PFSK-1 (cell line): Measurements from ENCODE around the gene RNF175.

Experiments used
- FOXP2 ChIP-seq: optimal IDR thresholded peaks from 2 replicates; pipeline ENCODE3; 2011; ENCODE audit warnings: borderline replicate concordance, control low read depth, inconsistent platforms; ENCODE audit not compliant: insufficient read depth; ENCODE audit errors: extremely low read length, extremely low read depth
- POLR2AphosphoS5 ChIP-seq: IDR thresholded peaks from 2 replicates; pipeline ENCODE4 v1.6.1; 2012; ENCODE audit warnings: low read depth, mild to moderate bottlenecking, control low read depth, low read length, moderate library complexity
- SIN3A ChIP-seq: IDR thresholded peaks from 2 replicates; pipeline ENCODE4 v1.6.1; 2012; ENCODE audit warnings: mild to moderate bottlenecking, low read length, moderate library complexity, borderline replicate concordance; ENCODE audit not compliant: insufficient read depth
- TAF1 ChIP-seq: IDR thresholded peaks from 2 replicates; pipeline ENCODE4 v1.6.1; 2012; ENCODE audit warnings: low read length, control low read depth, borderline replicate concordance; ENCODE audit not compliant: insufficient read depth
- TF ChIP-seq, protein P1 (sequence below), 2 experiments: IDR thresholded peaks; 2 replicates each; pipeline versions ENCODE4 v1.6.1 to v1.8.0; 2011 to 2012; ENCODE audit warnings: low read depth in 2 of 2, low read length in 2 of 2, control low read depth in 1 of 2, inconsistent platforms in 1 of 2, mild to moderate bottlenecking in 1 of 2, moderate library complexity in 1 of 2; ENCODE audit not compliant: insufficient read depth in 1 of 2

RNF175 gene

DNA sequence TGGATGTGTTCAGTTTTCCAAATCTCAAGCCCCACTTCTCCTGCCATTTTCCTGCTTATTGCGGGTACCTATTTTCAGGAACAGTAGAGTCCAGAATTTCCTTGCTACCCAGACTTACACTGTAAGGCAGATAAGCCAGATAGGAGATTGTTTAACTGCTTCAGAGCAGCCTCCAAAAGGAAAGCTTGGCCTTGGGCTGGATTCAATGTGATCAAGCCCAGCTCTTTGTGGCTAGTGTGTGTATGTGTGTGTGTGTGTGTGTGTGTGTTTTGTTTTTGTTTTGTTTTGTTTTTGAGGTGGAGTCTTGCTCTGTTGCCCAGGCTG is 34.0 kb downstream of the RNF175 start:
- no peak for TF ChIP-seq SIN3A
- TF ChIP-seq, protein P1, sequence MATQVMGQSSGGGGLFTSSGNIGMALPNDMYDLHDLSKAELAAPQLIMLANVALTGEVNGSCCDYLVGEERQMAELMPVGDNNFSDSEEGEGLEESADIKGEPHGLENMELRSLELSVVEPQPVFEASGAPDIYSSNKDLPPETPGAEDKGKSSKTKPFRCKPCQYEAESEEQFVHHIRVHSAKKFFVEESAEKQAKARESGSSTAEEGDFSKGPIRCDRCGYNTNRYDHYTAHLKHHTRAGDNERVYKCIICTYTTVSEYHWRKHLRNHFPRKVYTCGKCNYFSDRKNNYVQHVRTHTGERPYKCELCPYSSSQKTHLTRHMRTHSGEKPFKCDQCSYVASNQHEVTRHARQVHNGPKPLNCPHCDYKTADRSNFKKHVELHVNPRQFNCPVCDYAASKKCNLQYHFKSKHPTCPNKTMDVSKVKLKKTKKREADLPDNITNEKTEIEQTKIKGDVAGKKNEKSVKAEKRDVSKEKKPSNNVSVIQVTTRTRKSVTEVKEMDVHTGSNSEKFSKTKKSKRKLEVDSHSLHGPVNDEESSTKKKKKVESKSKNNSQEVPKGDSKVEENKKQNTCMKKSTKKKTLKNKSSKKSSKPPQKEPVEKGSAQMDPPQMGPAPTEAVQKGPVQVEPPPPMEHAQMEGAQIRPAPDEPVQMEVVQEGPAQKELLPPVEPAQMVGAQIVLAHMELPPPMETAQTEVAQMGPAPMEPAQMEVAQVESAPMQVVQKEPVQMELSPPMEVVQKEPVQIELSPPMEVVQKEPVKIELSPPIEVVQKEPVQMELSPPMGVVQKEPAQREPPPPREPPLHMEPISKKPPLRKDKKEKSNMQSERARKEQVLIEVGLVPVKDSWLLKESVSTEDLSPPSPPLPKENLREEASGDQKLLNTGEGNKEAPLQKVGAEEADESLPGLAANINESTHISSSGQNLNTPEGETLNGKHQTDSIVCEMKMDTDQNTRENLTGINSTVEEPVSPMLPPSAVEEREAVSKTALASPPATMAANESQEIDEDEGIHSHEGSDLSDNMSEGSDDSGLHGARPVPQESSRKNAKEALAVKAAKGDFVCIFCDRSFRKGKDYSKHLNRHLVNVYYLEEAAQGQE (IDR thresholded peaks at IDR 0.05; ENCODE audit: insufficient read depth in 1 of 2, low read depth in 2 of 2, low read length in 2 of 2) = no peak
- no peak for TF ChIP-seq FOXP2
- no peak for TF ChIP-seq TAF1
- TF ChIP-seq POLR2AphosphoS5 = no peak

DNA sequence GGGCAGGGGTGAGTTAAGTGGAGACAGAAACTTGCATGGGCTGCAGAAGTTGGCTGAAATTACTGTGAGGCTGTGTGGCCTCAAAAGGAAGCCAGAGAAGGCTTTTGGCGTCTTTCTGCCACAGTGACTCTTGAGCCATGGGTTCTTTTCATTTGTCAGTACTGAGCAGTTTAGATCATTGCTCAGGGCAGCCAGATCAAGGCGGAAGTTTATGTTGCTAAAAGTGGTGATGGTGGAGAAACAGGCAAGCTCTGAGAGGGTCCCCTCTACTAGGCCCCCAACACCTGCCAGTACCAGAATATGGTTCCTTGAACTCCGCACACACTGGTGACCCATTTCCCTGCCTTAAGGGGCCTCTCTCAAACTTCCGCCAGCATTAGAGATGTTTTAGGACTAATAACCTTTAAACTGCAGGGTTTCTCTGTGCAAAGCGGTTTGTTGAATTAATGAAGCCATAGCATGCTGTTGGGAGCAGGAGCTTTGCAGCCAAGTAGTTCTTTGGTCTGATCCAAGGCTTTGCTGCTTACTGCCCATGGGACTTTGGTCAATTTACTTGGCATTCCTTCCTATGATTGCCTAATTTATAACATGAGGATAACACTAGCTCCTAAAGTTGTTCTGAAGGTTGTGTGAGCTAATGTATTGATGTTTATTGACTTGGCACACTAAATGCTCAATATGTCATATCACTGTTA is 34.5 kb downstream of the RNF175 start:
- TF ChIP-seq, protein P1 (IDR thresholded peaks at IDR 0.05; ENCODE audit: insufficient read depth in 1 of 2, low read depth in 2 of 2, low read length in 2 of 2) = no peak
- TF ChIP-seq TAF1 = no peak
- no peak for TF ChIP-seq SIN3A
- TF ChIP-seq FOXP2 = no peak
- no peak for TF ChIP-seq POLR2AphosphoS5

DNA sequence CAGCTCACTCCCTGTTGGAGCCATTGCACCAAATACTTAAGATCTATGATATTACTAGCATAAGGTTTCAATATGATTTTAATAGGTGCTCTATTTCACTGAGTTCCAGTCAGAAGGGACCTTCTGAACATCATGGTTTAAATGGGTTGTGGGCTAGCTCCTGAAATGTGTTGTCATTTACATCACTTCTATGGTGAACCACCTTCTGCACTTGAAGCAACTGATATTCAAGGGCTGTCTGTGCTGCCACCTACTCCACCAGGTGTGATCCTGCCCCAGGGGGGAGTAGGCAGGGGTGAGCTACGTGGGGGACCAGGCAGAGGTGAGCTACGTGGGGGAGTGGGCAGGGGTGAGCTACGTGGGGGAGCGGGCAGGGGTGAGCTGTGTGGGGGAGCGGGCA is 35.2 kb downstream of the RNF175 start:
- no peak for TF ChIP-seq POLR2AphosphoS5
- no peak for TF ChIP-seq FOXP2
- TF ChIP-seq TAF1 = no peak
- TF ChIP-seq SIN3A = no peak
- TF ChIP-seq, protein P1 (IDR thresholded peaks at IDR 0.05; ENCODE audit: insufficient read depth in 1 of 2, low read depth in 2 of 2, low read length in 2 of 2) = no peak

DNA sequence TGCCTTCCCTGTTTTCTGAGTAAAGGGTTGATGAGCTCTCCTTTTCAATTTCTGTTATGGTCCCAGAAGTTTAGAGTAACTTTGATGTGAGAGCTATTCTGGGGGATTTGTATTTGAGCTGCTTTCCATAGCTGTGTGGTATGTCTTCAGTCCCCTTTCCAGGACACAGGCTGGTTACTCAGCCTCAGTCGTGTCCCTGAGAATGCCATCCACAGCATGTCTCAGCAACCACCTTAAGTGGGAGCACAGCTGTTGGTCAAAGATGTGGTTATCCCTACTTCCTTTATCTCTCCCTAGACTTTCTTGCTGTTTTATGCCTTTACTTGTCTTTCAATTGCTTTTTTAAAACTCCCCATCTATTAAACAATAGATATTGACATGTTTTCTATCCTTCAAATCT is 37.8 kb downstream of the RNF175 start:
- no peak for TF ChIP-seq SIN3A
- TF ChIP-seq, protein P1 (IDR thresholded peaks at IDR 0.05; ENCODE audit: insufficient read depth in 1 of 2, low read depth in 2 of 2, low read length in 2 of 2) = no peak
- TF ChIP-seq POLR2AphosphoS5 = no peak
- TF ChIP-seq TAF1 = no peak
- TF ChIP-seq FOXP2 = no peak
